GM23338 (cell line): ENCODE data around the gene ADGRV1. TPM values are rescaled to one million over a fixed set of nuclear protein-coding genes. Genes with fewer than 3 reads are reported as not detected.

Source experiments
- CREB1 ChIP-seq: fragments of 250-450 bp; sonication (Bioruptor Pico); IDR thresholded peaks from 2 replicates; pipeline ENCODE4 v1.5.0; 2020; ENCODE audit warnings: low read depth, mild to moderate bottlenecking, moderate library complexity
- CTCF ChIP-seq, 2 experiments: fragments of 200-600 bp in 1 of 2; sonication (generic) in 1 of 2; conservative IDR thresholded peaks; 2 replicates each; pipeline versions ENCODE4 v1.5.1 to v1.6.1; 2016 to 2017; ENCODE audit warnings: antibody characterized with exemption in 2 of 2, low read depth in 2 of 2, mild to moderate bottlenecking in 2 of 2, moderate library complexity in 1 of 2
- EZH2phosphoT487 ChIP-seq: fragments of 200-600 bp; sonication (generic); IDR thresholded peaks from one replicate; pipeline ENCODE4 v1.8.1; 2018; ENCODE audit warnings: antibody characterized with exemption; ENCODE audit not compliant: unreplicated experiment
- JUNB ChIP-seq: IDR thresholded peaks from one replicate; pipeline ENCODE4 v1.6.1; 2016; ENCODE audit warnings: antibody characterized with exemption; ENCODE audit not compliant: unreplicated experiment
- NANOG ChIP-seq: IDR thresholded peaks from 2 replicates; pipeline ENCODE4 v1.6.1; 2016; ENCODE audit warnings: antibody characterized with exemption, borderline replicate concordance
- POLR2AphosphoS5 ChIP-seq: IDR thresholded peaks from 2 replicates; pipeline ENCODE4 v1.6.1; 2016; ENCODE audit warnings: antibody characterized with exemption, low read depth
- STAT1 ChIP-seq: IDR thresholded peaks from one replicate; pipeline ENCODE4 v1.6.1; 2016; ENCODE audit warnings: antibody characterized with exemption; ENCODE audit not compliant: unreplicated experiment
- ZNF462 ChIP-seq: fragments of 250-450 bp; sonication (Bioruptor Pico); IDR thresholded peaks from 2 replicates; pipeline ENCODE4 v1.5.0; 2020; ENCODE audit warnings: mild to moderate bottlenecking, moderate library complexity
- polyA plus RNA-seq: library from polyadenylated mRNA; unstranded; fragments of >200 nt; fragmentation: Nextera tagmentation; extraction: Ambion mirVana; gene quantifications from 2 replicates; pipeline ENCODE4 v1.2.1, GENCODE V29; 2016
- total RNA-seq: library from RNA; depleted of rRNA; stranded (reverse); fragments of >200 nt; shearing (Covaris generic); gene quantifications from 2 replicates; pipeline ENCODE4 v1.2.3, GENCODE V29; 2014
- TF ChIP-seq, protein P1 (sequence below): IDR thresholded peaks from 2 replicates; pipeline ENCODE4 v1.6.1; 2016; ENCODE audit warnings: antibody characterized with exemption

ADGRV1 gene
- total and polyA plus RNA-seq, 2 experiments from 2014 or later, result 46.1 to 149 TPM

- TF ChIP-seq ZNF462 (CRISPR knock-in tag) (no peak), POLR2AphosphoS5 (no peak), CREB1 (CRISPR knock-in tag) (no peak), STAT1 (no peak), CTCF (conservative IDR thresholded peaks at IDR 0.05; ENCODE audit: low read depth in 2 of 2) (no peak), JUNB (no peak), NANOG (no peak), EZH2phosphoT487 (no peak)
- TF ChIP-seq, protein P1, sequence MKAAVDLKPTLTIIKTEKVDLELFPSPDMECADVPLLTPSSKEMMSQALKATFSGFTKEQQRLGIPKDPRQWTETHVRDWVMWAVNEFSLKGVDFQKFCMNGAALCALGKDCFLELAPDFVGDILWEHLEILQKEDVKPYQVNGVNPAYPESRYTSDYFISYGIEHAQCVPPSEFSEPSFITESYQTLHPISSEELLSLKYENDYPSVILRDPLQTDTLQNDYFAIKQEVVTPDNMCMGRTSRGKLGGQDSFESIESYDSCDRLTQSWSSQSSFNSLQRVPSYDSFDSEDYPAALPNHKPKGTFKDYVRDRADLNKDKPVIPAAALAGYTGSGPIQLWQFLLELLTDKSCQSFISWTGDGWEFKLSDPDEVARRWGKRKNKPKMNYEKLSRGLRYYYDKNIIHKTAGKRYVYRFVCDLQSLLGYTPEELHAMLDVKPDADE, result no peak
Observed at GRCh38 chr5:90777959-90778358, 219.4 kb downstream of the ADGRV1 start (continued).
